NCI-H1092 treated with DMSO at 0.1 percent for 48 hours (cell line): ENCODE results near the gene DNAJC6.
"Not testable (repeated sequence)": the region's sequence is repeated elsewhere in the genome, so short reads cannot be mapped to it uniquely, and the experiment has no call there.

Source experiments
- DNase-seq: peaks from one replicate; lab custom pipeline; 2025; lab: John Stamatoyannopoulos, UW

DNAJC6 gene

GRCh38 chr1:65357291-65357960 lies 48.1 kb downstream of the DNAJC6 start:
- no peak for DNase-seq

- no peak for DNase-seq
These were observed 50.5 kb downstream of the DNAJC6 start for GRCh38 chr1:65359888-65360287.

DNA sequence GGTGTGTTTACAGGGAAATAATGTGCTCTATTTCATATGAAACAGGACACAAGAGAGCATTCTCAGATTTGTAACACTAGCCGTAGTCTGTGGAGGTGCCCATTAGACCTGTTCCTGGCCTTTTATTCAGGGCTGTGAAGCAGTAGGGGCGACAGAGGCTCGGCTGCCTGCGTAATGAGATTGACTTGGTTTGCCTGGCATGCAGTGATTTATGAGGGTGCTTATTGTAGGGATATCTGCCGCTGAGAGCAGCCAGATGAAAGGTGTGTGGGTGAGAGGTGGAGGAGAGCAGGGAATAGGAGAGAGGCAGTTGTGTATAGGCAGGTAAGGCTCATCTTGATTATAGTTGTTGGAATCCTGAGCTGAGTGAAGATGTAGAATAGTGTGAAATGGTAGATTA lies 51.3 kb downstream of the DNAJC6 start:
- DNase-seq = no peak

DNA sequence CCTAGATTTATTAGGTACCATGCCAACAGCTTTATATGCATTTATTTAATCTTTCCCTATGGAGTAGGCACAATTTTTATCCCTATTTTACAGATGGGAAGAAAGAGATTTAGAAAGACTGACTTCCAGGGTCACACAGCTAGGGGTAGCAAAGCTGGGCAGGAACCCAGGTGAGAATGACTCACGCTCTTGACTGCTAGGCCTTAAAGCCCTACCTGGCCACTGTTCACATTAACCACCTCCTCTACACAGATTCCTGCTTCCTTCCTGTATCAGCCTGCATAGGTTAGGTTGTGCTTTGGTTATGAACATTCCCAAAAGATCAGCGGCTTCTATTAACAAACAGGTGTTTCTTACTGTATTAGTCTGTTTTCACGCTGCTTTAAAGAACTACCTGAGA lies 53.2 kb downstream of the DNAJC6 start:
- no peak for DNase-seq

DNA sequence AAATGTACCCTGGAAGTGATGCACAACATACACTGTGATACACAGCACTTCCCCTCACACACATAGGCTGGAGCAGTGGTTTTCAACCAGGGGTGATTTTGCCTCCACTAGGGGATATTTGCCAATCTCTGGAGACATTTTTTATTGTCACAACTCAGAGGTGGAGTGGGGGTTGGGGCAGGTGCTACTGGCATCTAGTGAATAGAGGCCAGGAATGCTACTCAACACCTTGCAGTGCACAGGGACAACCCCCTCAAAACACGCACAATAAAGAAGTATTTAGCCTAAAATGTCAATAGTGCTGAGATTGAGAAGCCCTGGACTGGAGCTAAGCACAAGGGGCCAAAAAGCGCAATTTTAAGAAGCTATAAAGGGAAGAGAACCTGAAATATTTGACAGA lies 54.1 kb downstream of the DNAJC6 start:
- no peak for DNase-seq

DNA sequence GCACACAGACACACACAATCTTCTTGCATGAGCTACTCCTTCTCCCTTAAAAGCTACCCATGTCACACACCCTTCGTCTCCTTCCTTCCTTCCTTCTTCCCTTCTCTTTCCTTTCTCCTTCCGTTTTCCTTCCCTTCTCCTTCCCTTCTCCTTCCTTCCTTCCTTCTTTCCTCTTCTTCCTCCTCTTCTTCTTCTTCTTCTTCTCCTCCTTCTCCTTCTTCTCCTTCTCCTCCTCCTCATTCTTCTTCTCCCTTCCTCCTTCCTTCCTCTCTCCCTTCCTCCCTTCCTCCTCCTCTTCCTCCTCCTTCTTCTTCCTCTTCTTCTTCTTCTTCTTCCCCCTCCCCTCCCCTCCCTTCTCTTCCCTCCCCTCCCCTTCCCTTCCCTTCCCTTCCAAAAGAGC lies 59.1 kb downstream of the DNAJC6 start:
- DNase-seq = no peak

DNA sequence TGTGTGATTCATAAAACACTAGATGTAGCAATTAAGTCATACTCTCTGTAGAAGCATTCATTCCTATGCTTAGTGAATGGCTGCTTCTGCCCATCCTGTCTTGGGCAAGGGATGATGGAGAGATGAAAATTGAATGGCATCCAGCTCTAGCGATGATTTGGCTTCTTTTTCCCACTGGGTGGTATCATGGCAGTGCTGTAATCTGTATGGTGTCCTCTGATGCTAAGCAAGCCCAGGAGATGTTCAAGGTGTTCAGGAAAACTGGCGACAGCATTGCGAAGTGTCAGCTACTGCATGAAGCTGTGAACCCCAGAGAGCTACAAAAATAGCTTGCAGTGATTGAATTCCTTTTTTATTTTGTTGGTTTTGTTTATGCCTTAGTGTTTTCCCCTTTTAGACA lies 62.2 kb downstream of the DNAJC6 start:
- no peak for DNase-seq

GRCh38 chr1:65372557-65372956 lies 63.2 kb downstream of the DNAJC6 start:
- no peak for DNase-seq

DNA sequence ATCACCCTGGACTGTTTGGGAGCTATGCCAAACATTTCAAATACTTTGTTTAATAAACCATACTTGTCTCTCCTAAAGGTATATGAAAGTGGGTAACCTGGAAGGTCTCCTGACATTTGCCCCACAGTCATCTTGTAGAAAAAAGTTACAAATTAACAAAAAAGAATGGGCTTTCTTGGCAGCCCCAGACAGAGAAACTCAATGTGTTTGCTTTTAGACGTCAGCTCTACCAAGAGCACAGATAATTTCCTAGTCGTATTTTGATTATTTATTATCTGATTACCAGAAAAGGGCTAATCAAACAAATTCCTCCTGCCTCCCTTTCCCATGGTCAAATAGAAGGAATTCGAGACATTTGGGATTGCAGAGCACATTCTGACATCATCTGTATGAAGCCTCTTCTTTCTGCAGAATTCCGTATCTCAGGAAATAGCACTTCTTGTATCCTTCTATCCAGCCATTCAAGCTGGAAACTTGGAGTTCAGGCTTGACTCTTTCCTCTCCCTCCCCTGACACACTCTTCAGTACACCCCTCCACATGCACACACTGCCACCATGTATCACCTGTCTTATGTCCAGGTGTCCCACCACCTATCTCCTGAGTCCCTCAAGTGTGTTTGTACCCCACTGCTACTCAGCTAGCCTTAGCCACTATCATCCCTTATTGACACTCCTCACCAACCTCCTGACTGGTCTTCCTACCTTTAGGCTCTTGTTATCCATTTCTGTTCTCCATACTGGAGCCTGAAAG lies 68.3 kb downstream of the DNAJC6 start:
- DNase-seq = no peak

DNA sequence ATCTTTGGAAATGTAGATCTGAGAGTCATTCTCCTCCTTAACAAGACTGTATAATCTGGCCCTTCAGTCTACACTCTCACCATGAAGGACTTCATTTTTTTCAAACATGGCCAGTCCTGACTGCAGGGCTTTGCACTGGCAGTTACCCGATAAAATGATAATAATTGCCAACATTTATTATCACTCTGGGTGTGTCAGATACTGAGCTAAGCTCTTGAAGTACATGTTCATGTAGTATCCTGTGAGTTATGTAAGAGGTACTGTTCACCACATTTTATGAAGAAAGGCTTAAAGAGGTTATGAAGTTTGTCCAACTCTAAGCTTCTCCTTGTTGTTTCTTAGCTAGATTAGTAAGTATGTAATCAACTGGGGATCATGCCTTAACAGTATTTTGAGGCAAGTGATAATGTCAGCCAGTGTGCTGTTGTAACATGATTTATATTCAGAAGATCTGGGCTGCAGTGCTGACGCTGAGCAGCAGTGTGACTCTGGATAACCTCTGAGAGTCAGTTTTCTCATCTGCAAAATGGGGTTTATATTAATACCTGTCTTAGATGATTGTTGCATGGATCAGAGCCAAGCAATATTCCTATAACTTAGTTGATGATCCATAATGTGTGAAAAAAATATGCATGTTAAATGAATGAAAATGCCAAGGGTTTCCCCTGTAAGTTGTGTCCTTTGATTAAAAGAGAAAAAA lies 69.1 kb downstream of the DNAJC6 start:
- no peak for DNase-seq

DNA sequence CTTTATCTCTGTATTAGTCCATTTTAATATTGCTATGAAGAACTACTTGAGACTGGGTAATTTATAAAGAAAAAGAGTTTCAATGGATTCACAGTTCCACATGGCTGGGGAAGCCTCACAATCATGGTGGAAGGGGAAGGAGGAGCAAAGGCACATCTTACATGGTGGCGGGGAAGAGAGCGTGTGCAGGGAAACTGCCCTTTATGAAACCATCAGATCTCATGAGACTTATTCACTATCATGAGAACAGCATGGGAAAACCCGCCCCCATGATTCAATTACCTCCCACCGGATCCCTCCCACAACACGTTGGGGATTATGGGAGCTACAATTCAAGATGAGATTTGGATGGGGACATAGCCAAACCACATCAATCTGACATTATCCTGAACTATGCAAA lies 75.1 kb downstream of the DNAJC6 start:
- DNase-seq = not testable (repeated sequence)

DNA sequence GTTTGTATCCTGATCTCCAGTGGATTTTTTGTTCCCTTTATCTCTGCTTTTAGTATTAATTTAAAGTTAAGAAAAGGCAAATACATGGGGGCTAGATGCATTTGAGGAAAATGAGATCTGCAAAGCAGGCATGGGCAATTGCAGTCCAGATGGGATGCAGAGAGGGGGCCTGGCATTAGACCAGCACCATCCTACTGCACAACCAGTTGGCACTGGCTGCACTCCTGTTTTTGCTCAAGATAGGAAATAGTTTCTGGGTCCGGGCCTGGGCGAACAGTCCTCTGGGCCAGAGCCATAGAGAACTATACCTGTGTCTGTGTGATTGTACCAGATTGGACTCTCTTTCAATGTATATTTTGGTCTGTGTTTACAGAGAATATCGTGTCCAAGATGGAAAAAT lies 77.1 kb downstream of the DNAJC6 start:
- no peak for DNase-seq

- no peak for DNase-seq
These were observed 78.5 kb downstream of the DNAJC6 start for GRCh38 chr1:65387821-65388220.

- DNase-seq = no peak
These were observed 79.8 kb downstream of the DNAJC6 start for GRCh38 chr1:65388908-65389695.

GRCh38 chr1:65392497-65392896 lies 83.2 kb downstream of the DNAJC6 start:
- no peak for DNase-seq

GRCh38 chr1:65393347-65393746 lies 84.0 kb downstream of the DNAJC6 start:
- DNase-seq = no peak

GRCh38 chr1:65393928-65394327 lies 84.6 kb downstream of the DNAJC6 start:
- no peak for DNase-seq

GRCh38 chr1:65395887-65396612 lies 86.7 kb downstream of the DNAJC6 start:
- DNase-seq = no peak

DNA sequence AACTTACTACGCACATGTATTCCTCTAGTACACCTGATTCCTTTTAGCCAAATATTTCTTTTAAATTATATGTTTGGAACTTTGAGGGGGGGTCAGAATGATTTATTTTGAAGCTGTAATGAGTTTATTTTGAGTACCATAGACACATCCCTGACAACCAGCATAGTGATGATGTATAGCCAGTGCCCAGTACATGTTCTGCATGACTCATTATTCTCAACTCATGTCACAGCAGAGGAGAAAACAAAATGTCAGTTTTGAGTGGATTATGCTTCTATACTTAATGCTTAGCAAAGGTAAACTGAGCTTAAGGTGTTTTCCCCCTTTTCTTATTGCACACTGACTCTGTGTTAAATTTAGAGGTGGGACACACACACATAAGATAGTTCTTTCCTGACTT lies 88.7 kb downstream of the DNAJC6 start:
- DNase-seq = no peak

DNA sequence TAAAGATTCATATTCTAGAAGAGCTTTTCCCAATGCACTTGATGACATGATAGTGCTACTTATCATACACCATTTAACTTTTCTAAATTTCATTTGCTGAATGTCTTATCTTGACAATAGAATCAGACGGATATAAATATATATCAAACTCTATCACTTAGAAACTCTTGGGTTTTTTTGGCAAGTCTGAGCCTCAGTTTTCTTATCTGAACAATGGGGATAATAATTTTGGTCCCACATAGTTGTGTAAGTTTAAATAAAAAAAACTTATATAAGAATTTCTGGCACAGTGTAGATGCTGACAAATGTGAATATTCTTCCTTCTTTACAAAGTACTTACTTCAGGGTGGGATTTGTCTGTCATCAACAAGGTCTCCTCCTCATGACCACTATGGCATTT lies 89.7 kb downstream of the DNAJC6 start:
- no peak for DNase-seq

- no peak for DNase-seq
These were observed 92.3 kb downstream of the DNAJC6 start for GRCh38 chr1:65401612-65402011.

DNA sequence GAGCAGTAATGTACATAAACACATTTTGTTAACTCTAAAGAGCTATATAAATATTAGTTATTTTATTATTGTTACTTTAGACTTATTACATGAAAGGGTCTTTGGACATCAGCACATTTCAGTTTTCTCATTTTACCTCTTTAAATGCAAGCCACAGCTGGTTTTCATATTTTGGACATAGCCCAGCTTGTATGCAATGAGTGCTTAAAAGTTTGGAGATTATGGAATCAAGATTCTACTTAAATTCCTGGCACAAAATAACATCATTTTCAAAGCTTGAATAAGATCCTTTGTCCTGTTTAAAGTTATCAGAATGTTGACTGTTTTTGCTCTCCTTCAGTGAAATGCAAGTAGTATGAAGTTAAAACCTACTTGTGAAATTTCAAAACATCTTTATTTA lies 95.6 kb downstream of the DNAJC6 start:
- DNase-seq = no peak
